T47D (cell line): ENCODE measurements around the gene NCR1.
"Not testable (repeated sequence)": the region's sequence is repeated elsewhere in the genome, so short reads cannot be mapped to it uniquely, and the experiment has no call there.

ENCODE experiments used
- DNase-seq, 2 experiments: peaks; one replicate each; pipeline versions ENCODE4 v3.0.0 to v3.0.0-alpha.2; 2011 to 2012; ENCODE audit warnings: low read depth in 1 of 2, low spot score in 1 of 2
- JUND ChIP-seq: IDR thresholded peaks from 2 replicates; pipeline ENCODE4 v1.6.1; 2012; ENCODE audit warnings: low read depth
- in situ Hi-C: cut with HindIII; loops from 2 replicates; pipeline ENCODE4 v1.10.0; 2016; ENCODE audit warnings: low sequenced_read_pairs, low pct_unique_long_range_greater_than_20kb

NCR1 gene

GRCh38 chr19:54893406-54893805, 12.5 kb upstream of the NCR1 start:
- in situ Hi-C loops: no loop called here
- TF ChIP-seq JUND: no peak
- no peak for DNase-seq

DNA sequence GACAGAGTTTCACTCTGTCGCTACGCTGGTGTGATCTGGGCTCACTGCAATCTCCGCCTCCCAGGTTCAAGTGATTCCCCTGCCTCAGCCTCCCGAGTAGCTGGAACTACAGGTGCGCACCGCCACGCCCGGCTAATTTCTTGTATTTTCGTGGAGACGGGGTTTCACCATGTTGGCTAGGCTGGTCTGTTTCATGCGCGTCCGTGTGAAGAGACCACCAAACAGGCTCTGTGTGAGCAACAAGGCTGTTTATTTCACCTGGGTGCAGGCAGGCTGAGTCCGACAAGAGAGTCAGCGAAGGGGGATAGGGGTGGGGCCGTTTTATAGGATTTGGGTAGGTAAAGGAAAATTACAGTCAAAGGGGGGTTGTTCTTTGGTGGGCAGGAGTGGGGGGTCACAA, 11.8 kb upstream of the NCR1 start:
- DNase-seq, in situ Hi-C loops: not testable (repeated sequence)

DNA sequence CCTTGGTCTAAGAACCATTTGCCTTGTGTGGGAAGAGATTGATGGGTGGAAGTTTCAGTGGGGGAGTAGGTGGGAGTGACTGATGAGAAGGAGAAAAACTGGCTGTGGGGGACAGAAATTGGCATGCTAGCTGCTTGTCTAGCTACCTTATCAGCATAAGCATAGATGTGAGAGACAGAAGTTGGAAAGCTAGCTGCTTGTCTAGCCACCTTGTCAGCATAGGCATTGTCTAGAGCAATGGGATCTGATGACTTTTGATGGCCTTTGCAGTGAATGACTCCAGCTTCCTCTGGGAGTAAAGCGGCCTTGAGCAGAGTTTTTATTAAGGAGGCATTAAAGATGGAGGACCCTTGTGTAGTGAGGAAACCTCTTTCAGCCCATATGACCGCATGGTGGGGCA, 9.9 kb upstream of the NCR1 start:
- no peak for DNase-seq
- in situ Hi-C loops: no loop called here
- TF ChIP-seq JUND: no peak

DNA sequence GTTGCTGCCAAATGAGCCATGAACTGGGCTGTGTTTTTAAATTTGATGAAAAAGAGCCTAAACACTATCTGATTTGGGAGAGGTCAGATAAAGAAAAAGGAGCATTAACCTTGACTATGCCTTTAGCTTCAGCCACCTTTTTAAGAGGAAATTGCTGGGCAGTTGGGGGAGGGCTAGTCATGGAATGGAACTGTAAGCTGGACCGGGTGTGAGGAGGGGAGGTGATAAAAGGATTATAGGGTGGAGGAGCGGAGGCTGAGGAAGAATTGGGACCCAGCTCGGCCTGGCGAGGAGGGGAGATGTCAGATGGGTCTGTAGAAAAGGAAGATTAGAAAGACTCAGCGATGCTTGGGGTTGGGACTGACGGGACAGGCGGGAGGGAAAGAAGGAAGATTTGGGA, 7.3 kb upstream of the NCR1 start:
- in situ Hi-C loops, DNase-seq: not testable (repeated sequence)

GRCh38 chr19:54899646-54900045, 6.3 kb upstream of the NCR1 start:
- in situ Hi-C loops, DNase-seq: not testable (repeated sequence)

DNA sequence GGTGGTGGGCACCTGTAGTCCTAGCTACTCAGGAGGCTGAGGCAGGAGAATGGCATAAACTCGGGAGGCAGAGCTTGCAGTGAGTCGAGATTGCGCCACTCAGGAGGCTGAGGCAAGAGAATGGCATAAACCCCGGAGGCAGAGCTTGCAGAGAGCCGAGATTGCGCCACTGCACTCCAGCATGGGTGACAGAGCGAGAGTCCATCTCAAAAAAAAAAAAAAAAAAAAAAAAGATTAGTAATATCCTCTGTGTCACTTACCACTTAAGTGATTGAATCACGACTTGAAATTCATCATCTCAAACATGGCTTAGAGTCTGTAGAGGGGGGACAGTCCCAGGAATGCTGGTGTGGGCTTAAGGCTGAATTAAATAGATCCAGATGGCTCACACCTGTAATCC, 4.8 kb upstream of the NCR1 start:
- in situ Hi-C loops, DNase-seq: not testable (repeated sequence)

- no peak for TF ChIP-seq JUND
- no peak for DNase-seq
- in situ Hi-C loops: no loop called here
Observed at GRCh38 chr19:54902061-54902460, 3.9 kb upstream of the NCR1 start.

DNA sequence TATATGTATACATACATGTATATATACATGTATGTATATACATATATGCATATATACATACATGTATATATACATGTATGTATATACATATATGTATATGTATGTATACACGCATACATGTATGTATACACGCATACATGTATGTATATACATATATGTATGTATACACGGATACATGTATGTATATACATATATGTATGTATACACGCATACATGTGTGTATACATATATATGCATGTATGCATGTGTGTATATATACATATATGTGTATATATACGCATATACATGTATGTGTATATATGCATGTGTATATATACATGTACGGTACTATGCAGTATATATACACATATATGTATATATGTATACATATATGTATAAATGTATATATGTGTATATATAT, 2.6 kb upstream of the NCR1 start:
- in situ Hi-C loops: no loop called here
- no peak for TF ChIP-seq JUND
- DNase-seq: no peak

GRCh38 chr19:54904261-54904660, 1.7 kb upstream of the NCR1 start:
- in situ Hi-C loops, DNase-seq: not testable (repeated sequence)

DNA sequence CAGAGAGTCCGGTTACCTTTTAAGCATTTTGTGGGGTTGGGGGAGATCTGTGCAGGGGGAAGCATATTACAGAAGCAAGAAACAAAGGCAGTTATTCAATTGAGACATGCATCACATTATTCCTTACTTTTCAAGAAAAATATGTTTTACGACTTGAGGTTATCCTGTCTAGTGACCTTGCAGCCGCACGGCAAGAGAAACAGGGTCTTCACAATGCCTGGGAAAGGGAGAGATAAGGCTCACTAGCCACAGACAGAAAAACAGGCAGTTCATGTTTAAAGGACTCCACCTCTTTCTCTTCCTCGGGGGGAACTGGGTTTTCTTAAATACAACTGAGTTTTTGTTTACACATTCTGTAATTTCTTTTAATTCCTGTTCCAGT, 536 bp upstream of the NCR1 start:
- in situ Hi-C loops: no loop called here
- no peak for TF ChIP-seq JUND
- no peak for DNase-seq

GRCh38 chr19:54906819-54907218, 871 bp downstream of the NCR1 start:
- DNase-seq: no peak
- no peak for TF ChIP-seq JUND
- in situ Hi-C loops: no loop called here

DNA sequence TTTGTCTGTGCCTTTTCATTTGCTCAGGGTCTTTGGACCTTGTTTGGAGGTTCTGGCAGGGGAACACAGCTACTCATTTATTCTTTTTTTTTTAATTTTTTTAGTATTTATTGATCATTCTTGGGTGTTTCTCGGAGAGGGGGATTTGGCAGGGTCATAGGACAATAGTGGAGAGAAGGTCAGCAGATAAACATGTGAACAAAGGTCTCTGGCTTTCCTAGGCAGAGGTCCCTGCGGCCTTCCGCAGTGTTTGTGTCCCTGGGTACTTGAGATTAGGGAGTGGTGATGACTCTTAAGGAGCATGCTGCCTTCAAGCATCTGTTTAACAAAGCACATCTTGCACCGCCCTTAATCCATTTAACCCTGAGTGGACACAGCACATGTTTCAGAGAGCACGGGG, 2.0 kb downstream of the NCR1 start:
- DNase-seq, in situ Hi-C loops: not testable (repeated sequence)

GRCh38 chr19:54916822-54917221, 10.9 kb downstream of the NCR1 start:
- no peak for DNase-seq
- in situ Hi-C loops: no loop called here
- no peak for TF ChIP-seq JUND

DNA sequence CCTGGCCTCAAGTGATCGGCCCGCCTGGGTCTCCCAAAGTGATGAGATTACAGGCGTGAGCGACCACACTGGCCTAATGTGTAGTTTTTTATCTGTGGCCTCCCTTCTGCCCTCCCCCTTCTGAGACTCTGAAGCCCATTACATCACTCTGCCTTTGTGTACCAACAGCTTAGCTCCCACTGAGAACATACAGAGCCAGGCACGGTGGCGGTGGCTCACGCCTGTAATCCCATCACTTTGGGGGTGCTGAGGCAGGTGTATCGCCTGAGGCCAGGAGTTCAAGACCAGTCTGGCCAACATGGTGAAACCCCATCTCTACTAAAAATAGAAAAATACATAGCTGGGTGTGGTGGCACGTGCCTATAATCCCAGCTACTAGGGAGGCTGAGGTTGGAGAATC, 12.6 kb downstream of the NCR1 start:
- TF ChIP-seq JUND: no peak
- DNase-seq: no peak
- in situ Hi-C loops: no loop called here

DNA sequence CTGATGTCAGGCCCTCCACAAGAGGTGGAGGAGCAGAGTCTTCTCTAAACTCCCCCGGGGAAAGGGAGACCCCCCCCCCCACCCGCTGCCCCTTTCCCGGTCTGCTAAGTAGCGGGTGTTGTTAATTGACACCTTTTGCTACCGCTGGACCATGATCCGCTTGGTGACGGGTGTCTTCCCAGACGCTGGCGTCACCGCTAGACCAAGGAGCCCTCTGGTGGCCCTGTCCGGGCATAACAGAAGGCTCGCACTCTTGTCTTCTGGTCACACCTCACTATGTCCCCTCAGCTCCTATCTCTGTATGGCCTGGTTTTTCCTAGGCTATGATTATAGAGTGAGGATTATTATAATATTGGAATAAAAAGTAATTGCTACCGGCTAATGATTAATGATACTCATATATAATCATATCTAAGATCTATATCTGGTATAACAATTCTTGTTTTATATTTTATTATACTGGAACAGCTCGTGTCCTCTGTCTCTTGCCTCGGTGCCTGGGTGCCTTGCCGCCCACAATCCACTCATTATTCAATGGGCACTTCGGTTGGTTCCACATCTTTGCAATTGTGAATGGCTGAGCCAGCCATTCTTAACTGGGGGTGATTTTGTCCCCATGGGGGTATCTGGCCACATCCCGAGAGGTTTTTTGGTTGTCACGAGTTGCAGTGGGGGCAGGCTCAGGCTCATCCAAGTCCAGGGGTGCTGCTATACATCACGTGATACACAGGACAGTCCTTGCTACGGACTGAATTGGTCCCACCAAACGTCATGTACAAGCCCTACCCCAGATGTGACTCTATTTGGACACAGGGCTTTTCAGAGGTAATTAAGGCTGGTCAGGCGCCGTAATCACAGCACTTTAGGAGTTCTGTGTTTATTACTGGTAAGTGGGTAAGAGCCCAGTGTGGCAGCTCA, 14.0 kb downstream of the NCR1 start:
- in situ Hi-C loops: not testable (repeated sequence)
- DNase-seq: peak in 1 of 2 experiments; percentile 28
